Lung (tissue), 12 donors: ENCODE results near the gene KCNH4. TPM values are rescaled to one million over a fixed set of nuclear protein-coding genes. Genes with fewer than 3 reads are reported as not detected.

Experiments
- ATAC-seq: fragments of 200-7000 bp; cut with Tn5 transposase; one replicate; pipeline ENCODE4 v1.9.1; 2020; ENCODE audit warnings: moderate number of reproducible peaks; ENCODE audit not compliant: insufficient read depth, low FRiP score
- DNase-seq, 3 donors: peaks; one replicate each; pipeline ENCODE4 v3.0.0-alpha.2; 2013 to 2017
- H3K27ac ChIP-seq, 2 donors: one replicate each; pipeline ENCODE4 v1.5.1; 2013; ENCODE audit warnings: mild to moderate bottlenecking in 2 of 2, moderate library complexity in 2 of 2, control low read depth in 1 of 2, inconsistent platforms in 1 of 2, low read depth in 1 of 2, low read length in 1 of 2
- H3K27me3 ChIP-seq, 3 donors: one replicate each; pipeline ENCODE4 v1.5.1; 2013; ENCODE audit warnings: low read length in 2 of 3; ENCODE audit not compliant: control insufficient read depth in 3 of 3, insufficient read depth in 3 of 3
- H3K36me3 ChIP-seq, 4 donors: one replicate each; pipeline ENCODE4 v1.5.1; 2013; ENCODE audit warnings: low read length in 4 of 4, mild to moderate bottlenecking in 1 of 4, moderate library complexity in 1 of 4; ENCODE audit not compliant: control insufficient read depth in 4 of 4, insufficient read depth in 4 of 4
- H3K4me1 ChIP-seq, 5 donors: one replicate each; pipeline ENCODE4 v1.5.1; 2013; ENCODE audit warnings: low read length in 5 of 5, mild to moderate bottlenecking in 2 of 5, moderate library complexity in 1 of 5; ENCODE audit not compliant: control insufficient read depth in 5 of 5, insufficient read depth in 5 of 5
- H3K4me3 ChIP-seq: one replicate; pipeline ENCODE4 v1.5.1; 2013; ENCODE audit warnings: mild to moderate bottlenecking, control low read depth, moderate library complexity
- H3K9ac ChIP-seq, 2 donors: one replicate each; pipeline ENCODE4 v1.5.1; 2013; ENCODE audit warnings: low read length in 2 of 2, control low read depth in 1 of 2; ENCODE audit not compliant: insufficient read depth in 1 of 2
- H3K9me3 ChIP-seq, 4 donors: one replicate each; pipeline ENCODE4 v1.5.1; 2013; ENCODE audit warnings: low read length in 3 of 4, mild to moderate bottlenecking in 1 of 4, moderate library complexity in 1 of 4; ENCODE audit not compliant: control insufficient read depth in 4 of 4, insufficient read depth in 3 of 4
- CTCF ChIP-seq: IDR thresholded peaks from 2 replicates; pipeline ENCODE4 v1.5.1; 2012; ENCODE audit warnings: mild to moderate bottlenecking; ENCODE audit errors: control extremely low read depth, extremely low read depth
- WGBS, 2 donors: extraction: QIAGEN DNeasy Blood & Tissue Kit; methylation state at CpG; one replicate each; pipeline ENCODE4 v1.1.7; 2013; 5-methylcytosine and 5-hydroxymethylcytosine counted together
- polyA plus RNA-seq, 2 donors: library from polyadenylated mRNA; stranded (reverse); fragments of 200-250 nt; gene quantifications; one replicate each; pipeline ENCODE4 v1.2.1, GENCODE V29; 2013
- total RNA-seq, 2 donors: library from RNA; depleted of rRNA in 1 of 2; stranded (reverse); fragments of >200 nt in 1 of 2; gene quantifications; one replicate each; pipeline ENCODE4 v1.2.1, GENCODE V29; 2014 to 2021
- donor health status: control.
- donor health status: control.
- donor health status: Bipolar disorder and iron deficiency.
- donor health status: healthy.
- donor health status: DM: yes; HTN: yes; CAD: no.

Gene KCNH4
- total and polyA plus RNA-seq, 4 donors, result 0.04 to 0.57 (median 0.21) TPM

GRCh38 chr17:42200706-42201457 is 19.9 kb upstream of the KCNH4 start:
- Histone ChIP-seq H3K4me3 (no peak overlapping the region), H3K4me1 (peaks cover 0 to 10% (median 0%) of the 10 kb centered on the region in 5 donors), H3K27me3 (no peaks in the 10 kb centered on the region), H3K27ac (no peak overlapping the region), H3K9ac (no peak overlapping the region), H3K9me3 (no peaks in the 10 kb centered on the region), H3K36me3 (peaks cover 7 to 39% (median 17%) of the 10 kb centered on the region in 4 donors)
- DNase-seq (peak; percentile 16 to 49 (median 36)), ATAC-seq (peak; percentile 34)
- TF ChIP-seq CTCF, result no peak
- WGBS, 2 donors, result 68 to 84% methylated on average over 14 of the region's 14 CpGs

GRCh38 chr17:42199416-42200011 is 18.6 kb upstream of the KCNH4 start:
- DNase-seq, result no peak
- peaks cover 0 to 10% (median 0%) of the 10 kb centered on the region in 5 donors for H3K4me1 ChIP-seq
- no peak for TF ChIP-seq CTCF
- H3K9ac ChIP-seq, result no peak overlapping the region
- ATAC-seq, result no peak
- H3K9me3 ChIP-seq, result no peaks in the 10 kb centered on the region
- WGBS, 2 donors, result 83 to 86% methylated on average over 12 of the region's 12 CpGs
- H3K36me3 ChIP-seq, result peaks cover 7 to 36% (median 16%) of the 10 kb centered on the region in 4 donors
- H3K4me3 ChIP-seq, result no peak overlapping the region
- H3K27ac ChIP-seq, result no peak overlapping the region
- H3K27me3 ChIP-seq, result no peaks in the 10 kb centered on the region

GRCh38 chr17:42198897-42199296 is 18.0 kb upstream of the KCNH4 start:
- no peak overlapping the region for H3K9ac ChIP-seq
- H3K27ac ChIP-seq, result peak overlapping the region in 1 of 2 donors; percentile 9
- no peaks in the 10 kb centered on the region for H3K9me3 ChIP-seq
- H3K4me3 ChIP-seq, result no peak overlapping the region
- H3K4me1 ChIP-seq, result peaks cover 0 to 10% (median 0%) of the 10 kb centered on the region in 5 donors
- DNase-seq (no peak), ATAC-seq (no peak)
- WGBS, 2 donors, result 45 to 64% methylated on average over 4 of the region's 4 CpGs
- H3K36me3 ChIP-seq, result peaks cover 4 to 31% (median 11%) of the 10 kb centered on the region in 4 donors
- H3K27me3 ChIP-seq, result no peaks in the 10 kb centered on the region
- no peak for TF ChIP-seq CTCF
